ENCODE results near the gene AADAT. TPM values are rescaled to one million over a fixed set of nuclear protein-coding genes. Genes with fewer than 3 reads are reported as not detected.

The AADAT gene
- total RNA-seq, 1 donor from 2014 or later, result not detected

- no peaks in the 10 kb centered on the region for H3K4me1 Mint-ChIP-seq
- TF ChIP-seq CTCF (IDR thresholded peaks at IDR 0.05), result no peak
- intact Hi-C loops (cut with micrococcal nuclease), result no loop called here
- DNase-seq (no peak), ATAC-seq (ENCODE audit: low read depth) (no peak)
- POLR2A ChIA-PET, result no interaction called here
- CTCF ChIA-PET, result no interaction called here
- H3K27me3 Mint-ChIP-seq, result peaks cover 8% of the 10 kb centered on the region
- no peaks in the 10 kb centered on the region for H3K9me3 Mint-ChIP-seq
- H3K4me3 Mint-ChIP-seq, result no peak overlapping the region
- H3K36me3 Mint-ChIP-seq (ENCODE audit: low read depth), result no peaks in the 10 kb centered on the region
- H3K27ac Mint-ChIP-seq, result no peak overlapping the region
These were observed 30.9 kb downstream of the AADAT start for GRCh38 chr4:170058826-170059225.

- POLR2A ChIA-PET, result no interaction called here
- no peaks in the 10 kb centered on the region for H3K9me3 Mint-ChIP-seq
- H3K27me3 Mint-ChIP-seq, result peaks cover 8% of the 10 kb centered on the region
- no peak overlapping the region for H3K4me3 Mint-ChIP-seq
- H3K4me1 Mint-ChIP-seq, result no peaks in the 10 kb centered on the region
- H3K27ac Mint-ChIP-seq, result no peak overlapping the region
- intact Hi-C loops (cut with micrococcal nuclease), result no loop called here
- CTCF ChIA-PET, result interaction anchor here (0.6 kb wide), 1 partner anchor 1145 kb away, joined by 3 read pairs; no protein-coding TSS in a partner anchor
- DNase-seq (no peak), ATAC-seq (ENCODE audit: low read depth) (no peak)
- no peak for TF ChIP-seq CTCF (IDR thresholded peaks at IDR 0.05)
- no peaks in the 10 kb centered on the region for H3K36me3 Mint-ChIP-seq (ENCODE audit: low read depth)
These were observed 31.9 kb downstream of the AADAT start for GRCh38 chr4:170057866-170058265.

- Mint-ChIP-seq H3K4me3 (no peak overlapping the region), H3K4me1 (no peaks in the 10 kb centered on the region), H3K27ac (no peak overlapping the region), H3K9me3 (no peaks in the 10 kb centered on the region), H3K36me3 (ENCODE audit: low read depth) (no peaks in the 10 kb centered on the region), H3K27me3 (peaks cover 7% of the 10 kb centered on the region)
- DNase-seq, result no peak
- no peak for ATAC-seq (ENCODE audit: low read depth)
- CTCF ChIA-PET, result no interaction called here
- intact Hi-C loops (cut with micrococcal nuclease), result no loop called here
- POLR2A ChIA-PET, result no interaction called here
- no peak for TF ChIP-seq CTCF (IDR thresholded peaks at IDR 0.05)
These were observed 36.8 kb downstream of the AADAT start for GRCh38 chr4:170052919-170053318.

GRCh38 chr4:170051402-170051801 lies 38.4 kb downstream of the AADAT start:
- DNase-seq (no peak), ATAC-seq (ENCODE audit: low read depth) (no peak)
- TF ChIP-seq CTCF (IDR thresholded peaks at IDR 0.05), result no peak
- Mint-ChIP-seq H3K36me3 (ENCODE audit: low read depth) (no peaks in the 10 kb centered on the region), H3K4me3 (no peak overlapping the region), H3K9me3 (no peaks in the 10 kb centered on the region), H3K4me1 (no peaks in the 10 kb centered on the region), H3K27ac (no peak overlapping the region), H3K27me3 (peaks cover 3% of the 10 kb centered on the region)
- intact Hi-C loops (cut with micrococcal nuclease), result no loop called here
- ChIA-PET CTCF (no interaction called here), POLR2A (no interaction called here)

- CTCF ChIA-PET, result interaction anchor here (3.0 kb wide), 1 partner anchor 239 kb away, joined by 47 read pairs; no protein-coding TSS in a partner anchor
- H3K36me3 Mint-ChIP-seq (ENCODE audit: low read depth), result no peaks in the 10 kb centered on the region
- H3K4me1 Mint-ChIP-seq, result no peaks in the 10 kb centered on the region
- ATAC-seq (ENCODE audit: low read depth) (no peak), DNase-seq (no peak)
- POLR2A ChIA-PET, result no interaction called here
- intact Hi-C loops (cut with micrococcal nuclease), result no loop called here
- H3K27ac Mint-ChIP-seq, result no peak overlapping the region
- TF ChIP-seq CTCF (IDR thresholded peaks at IDR 0.05), result no peak
- H3K4me3 Mint-ChIP-seq, result no peak overlapping the region
- no peaks in the 10 kb centered on the region for H3K9me3 Mint-ChIP-seq
- peaks cover 3% of the 10 kb centered on the region for H3K27me3 Mint-ChIP-seq
These were observed 40.0 kb downstream of the AADAT start for GRCh38 chr4:170049766-170050165.

Data from activated B cell treated with CpG ODN at 0.5 μM for 24 hours (primary cell).